Measurements from ENCODE around the gene PTGIR. TPM values are rescaled to one million over a fixed set of nuclear protein-coding genes. Genes with fewer than 3 reads are reported as not detected.
"Not testable (repeated sequence)": the region's sequence is repeated elsewhere in the genome, so short reads cannot be mapped to it uniquely, and the experiment has no call there.

Gene PTGIR
- total and polyA plus RNA-seq, 2 experiments from 2014 or later, result 3.2 to 4.8 TPM

DNA sequence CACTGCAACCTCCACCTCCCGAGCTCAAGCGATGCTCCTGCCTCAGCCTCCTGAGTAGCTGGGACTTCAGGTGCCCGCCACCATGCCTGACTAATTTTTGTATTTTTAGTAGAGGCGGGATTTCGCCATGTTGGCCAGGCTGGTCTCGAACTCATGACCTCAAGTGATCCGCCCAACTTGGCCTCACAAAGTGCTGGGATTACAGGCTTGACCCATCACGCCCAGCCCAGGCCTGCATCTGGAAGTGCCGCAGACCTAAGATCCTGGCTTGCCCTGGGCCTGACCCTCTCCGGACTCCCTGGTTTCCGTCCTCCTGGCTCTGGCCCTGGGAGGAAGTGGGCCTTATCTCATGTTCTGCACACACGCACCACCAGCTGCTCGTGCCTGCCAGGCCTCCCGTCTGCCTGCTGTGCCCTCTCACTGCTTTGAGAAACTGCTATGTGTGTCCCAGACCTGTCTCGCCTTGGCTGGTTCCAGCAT is 4.7 kb upstream of the PTGIR start:
- Histone ChIP-seq H3K4me1 (ENCODE audit: insufficient read depth) (peaks cover 16% of the 10 kb centered on the region), H3K79me2 (no peaks in the 10 kb centered on the region), H3K27ac (peak overlapping the region; percentile 37), H4K20me1 (ENCODE audit: insufficient read depth, poor library complexity, severe bottlenecking) (no peaks in the 10 kb centered on the region), H3K36me3 (replicated peaks; ENCODE audit: insufficient read depth, low read depth) (no peaks in the 10 kb centered on the region), H3K9me2 (replicated peaks; ENCODE audit: insufficient read depth) (no peaks in the 10 kb centered on the region), H2AFZ (no peak overlapping the region), H3K9me3 (ENCODE audit: low read depth) (no peaks in the 10 kb centered on the region), H3K27me3 (peaks cover 7% of the 10 kb centered on the region), H3K4me2 (no peak overlapping the region), H3K4me3 (no peak overlapping the region)
- 77% methylated on average over 15 of the region's 15 CpGs for WGBS (ENCODE audit: low lambda C conversion rate, missing lambda C conversion rate)
- DNase-seq (ENCODE audit: low spot score), result peak; percentile 41
- no peak for TF ChIP-seq EZH2phosphoT487 (IDR thresholded peaks at IDR 0.05; ENCODE audit: low read depth, severe bottlenecking, unreplicated experiment)
- TF ChIP-seq EZH2 (IDR thresholded peaks at IDR 0.05; ENCODE audit: borderline replicate concordance), result no peak
- TF ChIP-seq CTCF (IDR thresholded peaks at IDR 0.05; ENCODE audit: poor library complexity), result no peak

DNA sequence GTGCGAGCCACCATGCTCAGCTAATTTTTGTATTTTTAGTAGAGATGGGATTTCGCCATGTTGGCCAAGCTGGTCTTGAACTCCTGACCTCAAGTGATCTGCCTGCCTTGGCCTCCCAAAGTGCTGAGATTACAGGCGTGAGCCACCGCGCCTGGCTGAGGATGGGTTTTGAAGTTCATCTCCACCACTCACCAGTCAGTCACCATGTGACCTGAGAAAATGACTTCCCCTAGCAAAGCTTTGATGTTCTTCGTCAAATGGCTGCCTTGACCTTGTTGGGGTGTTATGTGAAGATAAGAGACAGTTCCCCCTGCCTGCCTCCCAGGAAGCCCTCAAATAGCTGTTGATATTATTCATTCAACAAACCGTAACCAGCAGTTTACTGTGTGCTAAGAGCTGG is 4.1 kb upstream of the PTGIR start:
- not testable (repeated sequence) for H3K27me3 ChIP-seq; H3K4me2 ChIP-seq; H4K20me1 ChIP-seq (ENCODE audit: insufficient read depth, poor library complexity, severe bottlenecking); H3K27ac ChIP-seq; H3K4me3 ChIP-seq; DNase-seq (ENCODE audit: low spot score); H3K79me2 ChIP-seq; H3K9me3 ChIP-seq (ENCODE audit: low read depth); H2AFZ ChIP-seq; H3K36me3 ChIP-seq (replicated peaks; ENCODE audit: insufficient read depth, low read depth); H3K9me2 ChIP-seq (replicated peaks; ENCODE audit: insufficient read depth)
- peaks cover 18% of the 10 kb centered on the region for H3K4me1 ChIP-seq (ENCODE audit: insufficient read depth)
- WGBS (ENCODE audit: low lambda C conversion rate, missing lambda C conversion rate), result 81% methylated on average over 7 of the region's 7 CpGs

DNA sequence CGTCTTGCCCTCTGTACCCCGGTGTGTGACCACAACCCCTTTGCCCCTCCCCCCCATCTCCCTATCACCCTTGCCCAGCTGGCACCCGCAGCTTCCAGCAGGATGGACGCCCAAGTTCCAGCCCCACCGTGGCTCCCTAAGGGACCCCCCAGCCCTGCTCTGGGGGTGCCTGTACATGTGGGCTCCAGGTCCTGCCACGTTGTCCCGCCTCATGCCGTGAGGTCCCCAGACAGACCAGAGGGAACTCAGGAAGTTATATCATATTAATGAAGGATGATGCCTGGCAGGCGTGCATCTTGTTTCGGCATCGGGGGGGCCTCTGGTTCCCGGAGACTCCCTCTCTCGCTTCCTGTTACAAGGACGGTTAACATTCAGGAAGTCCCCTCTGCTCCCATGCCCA is 1.6 kb upstream of the PTGIR start:
- Histone ChIP-seq H3K4me3 (no peak overlapping the region), H2AFZ (no peak overlapping the region), H3K9me3 (ENCODE audit: low read depth) (no peaks in the 10 kb centered on the region), H3K79me2 (no peaks in the 10 kb centered on the region), H3K36me3 (replicated peaks; ENCODE audit: insufficient read depth, low read depth) (no peaks in the 10 kb centered on the region), H3K4me1 (ENCODE audit: insufficient read depth) (peaks cover 13% of the 10 kb centered on the region), H4K20me1 (ENCODE audit: insufficient read depth, poor library complexity, severe bottlenecking) (no peaks in the 10 kb centered on the region), H3K9me2 (replicated peaks; ENCODE audit: insufficient read depth) (no peaks in the 10 kb centered on the region), H3K4me2 (no peak overlapping the region), H3K27me3 (no peaks in the 10 kb centered on the region), H3K27ac (no peak overlapping the region)
- 87% methylated on average over 14 of the region's 14 CpGs for WGBS (ENCODE audit: low lambda C conversion rate, missing lambda C conversion rate)
- TF ChIP-seq CTCF (IDR thresholded peaks at IDR 0.05; ENCODE audit: poor library complexity) (no peak), EZH2phosphoT487 (IDR thresholded peaks at IDR 0.05; ENCODE audit: low read depth, severe bottlenecking, unreplicated experiment) (no peak), EZH2 (IDR thresholded peaks at IDR 0.05; ENCODE audit: borderline replicate concordance) (no peak)
- no peak for DNase-seq (ENCODE audit: low spot score)

GRCh38 chr19:46625731-46626130 is 842 bp upstream of the PTGIR start:
- Histone ChIP-seq H3K36me3 (replicated peaks; ENCODE audit: insufficient read depth, low read depth) (no peaks in the 10 kb centered on the region), H2AFZ (no peak overlapping the region), H3K4me1 (ENCODE audit: insufficient read depth) (peaks cover 16% of the 10 kb centered on the region), H3K9me3 (ENCODE audit: low read depth) (no peaks in the 10 kb centered on the region), H4K20me1 (ENCODE audit: insufficient read depth, poor library complexity, severe bottlenecking) (no peaks in the 10 kb centered on the region), H3K9me2 (replicated peaks; ENCODE audit: insufficient read depth) (no peaks in the 10 kb centered on the region), H3K27ac (peak overlapping the region; percentile 75), H3K4me2 (no peak overlapping the region), H3K27me3 (no peaks in the 10 kb centered on the region), H3K79me2 (no peaks in the 10 kb centered on the region), H3K4me3 (no peak overlapping the region)
- no peak for DNase-seq (ENCODE audit: low spot score)
- 86% methylated on average over 12 of the region's 12 CpGs for WGBS (ENCODE audit: low lambda C conversion rate, missing lambda C conversion rate)
- no peak for TF ChIP-seq CTCF (IDR thresholded peaks at IDR 0.05; ENCODE audit: poor library complexity)
- no peak for TF ChIP-seq EZH2phosphoT487 (IDR thresholded peaks at IDR 0.05; ENCODE audit: low read depth, severe bottlenecking, unreplicated experiment)
- TF ChIP-seq EZH2 (IDR thresholded peaks at IDR 0.05; ENCODE audit: borderline replicate concordance), result no peak
